Endothelial cell of umbilical vein (primary cell): ENCODE results near the gene ATP8A2. TPM values are rescaled to one million over a fixed set of nuclear protein-coding genes. Genes with fewer than 3 reads are reported as not detected.

Experiments used
- BruUV-seq: library from RNA; stranded (reverse); fragments of 400-500 nt; replicated peaks from 2 replicates; lab custom pipeline; 2021; lab: Mats Ljungman, UMichigan
- CTCF ChIA-PET: fragments of 300-600, 350-600 bp; sonication (Branson Sonifier 250); formaldehyde crosslinking; loops from one replicate; lab custom pipeline; 2021; ENCODE audit warnings: antibody characterized with exemption, inconsistent platforms; lab: Charles Lee
- POLR2A ChIA-PET: fragments of 300-600, 350-600 bp; sonication (Branson Sonifier 250); formaldehyde crosslinking; loops from one replicate; lab custom pipeline; 2021; ENCODE audit warnings: antibody characterized with exemption, inconsistent platforms; lab: Charles Lee
- DNase-seq: peaks from one replicate; pipeline ENCODE4 v3.0.0-alpha.2; 2011; ENCODE audit warnings: low read depth, low spot score
- FAIRE-seq: peaks from 2 replicates; lab custom pipeline; 2011; peaks lifted over from hg19 to GRCh38; lab: Jason Lieb, UNC
- H2AFZ ChIP-seq: 2 replicates; pipeline ENCODE4 v1.6.0; 2012; ENCODE audit warnings: low read depth, low read length, control low read depth, inconsistent platforms
- H3K27ac ChIP-seq: 2 replicates; pipeline ENCODE4 v1.5.1; 2011; ENCODE audit warnings: low read depth, mild to moderate bottlenecking, control low read depth, low read length, moderate library complexity; ENCODE audit not compliant: insufficient read depth
- H3K27me3 ChIP-seq, 2 experiments: 2 replicates each; pipeline versions ENCODE4 v1.6.0 to v1.6.1; 2011; ENCODE audit warnings: low read length in 2 of 2, mixed read lengths in 1 of 2; ENCODE audit not compliant: control insufficient read depth in 2 of 2, insufficient read depth in 2 of 2
- H3K36me3 ChIP-seq, 2 experiments: 2 replicates in 1 of 2; 3 replicates in 1 of 2; pipeline ENCODE4 v1.5.1; 2011; ENCODE audit warnings: low read length in 2 of 2, mild to moderate bottlenecking in 1 of 2, moderate library complexity in 1 of 2; ENCODE audit not compliant: control insufficient read depth in 2 of 2, insufficient read depth in 2 of 2; ENCODE audit errors: extremely low read depth in 1 of 2
- H3K4me1 ChIP-seq: 3 replicates; pipeline ENCODE4 v1.5.1; 2011; ENCODE audit warnings: mild to moderate bottlenecking, low read length; ENCODE audit not compliant: control insufficient read depth, insufficient read depth; ENCODE audit errors: extremely low read depth
- H3K4me2 ChIP-seq: 2 replicates; pipeline ENCODE4 v1.6.1; 2011; ENCODE audit warnings: low read length, control low read depth, mixed read lengths; ENCODE audit not compliant: insufficient read depth
- H3K4me3 ChIP-seq, 3 experiments: fragments of 200-600 bp in 1 of 3; sonication (generic), shearing (Covaris generic) in 1 of 3; replicated peaks in 1 of 3; 2 replicates each; pipeline ENCODE4 v1.5.1; 2011 to 2016; ENCODE audit warnings: control low read depth in 3 of 3, low read length in 3 of 3, mild to moderate bottlenecking in 2 of 3, inconsistent platforms in 1 of 3, low read depth in 1 of 3, moderate library complexity in 1 of 3; ENCODE audit not compliant: insufficient read depth in 1 of 3
- H3K79me2 ChIP-seq: 2 replicates; pipeline ENCODE4 v1.6.0; 2012; ENCODE audit warnings: low read length, inconsistent platforms; ENCODE audit not compliant: control insufficient read depth, insufficient read depth
- H3K9ac ChIP-seq: replicated peaks from 2 replicates; pipeline ENCODE3; 2011; ENCODE audit warnings: low read length, control low read depth; ENCODE audit not compliant: insufficient read depth; ENCODE audit errors: extremely low read depth
- H3K9me1 ChIP-seq: replicated peaks from 3 replicates; pipeline ENCODE4 v1.6.0; 2011; ENCODE audit warnings: mild to moderate bottlenecking, low read length; ENCODE audit not compliant: control insufficient read depth, insufficient read depth; ENCODE audit errors: extremely low read depth
- H3K9me3 ChIP-seq: replicated peaks from 2 replicates; pipeline ENCODE4 v1.5.1; 2012; ENCODE audit warnings: low read length, inconsistent platforms; ENCODE audit not compliant: control insufficient read depth, insufficient read depth
- H4K20me1 ChIP-seq: replicated peaks from 2 replicates; pipeline ENCODE3; 2011; ENCODE audit warnings: mild to moderate bottlenecking, low read length; ENCODE audit not compliant: control insufficient read depth, insufficient read depth; ENCODE audit errors: extremely low read depth
- CTCF ChIP-seq, 2 donors: IDR thresholded peaks; 1 replicate in 1 of 2; 2 replicates in 1 of 2; pipeline ENCODE4 v1.5.1; 2011; ENCODE audit warnings: low read length in 2 of 2, mild to moderate bottlenecking in 2 of 2, moderate library complexity in 2 of 2, control low read depth in 1 of 2, inconsistent platforms in 1 of 2, low read depth in 1 of 2; ENCODE audit not compliant: insufficient read depth in 1 of 2; ENCODE audit errors: extremely low read depth in 1 of 2
- MAX ChIP-seq: IDR thresholded peaks from 2 replicates; pipeline ENCODE4 v1.6.1; 2011; ENCODE audit not compliant: insufficient read depth, insufficient read length
- MYC ChIP-seq: IDR thresholded peaks from one replicate; pipeline ENCODE4 v1.6.1; 2011; ENCODE audit warnings: mild to moderate bottlenecking, low read depth, low read length
- POLR2A ChIP-seq: IDR thresholded peaks from 2 replicates; pipeline ENCODE4 v1.6.1; 2012; ENCODE audit warnings: low read depth, mild to moderate bottlenecking, control low read depth, low read length
- dilution Hi-C: fragments of 300-500 bp; cut with MboI; formaldehyde crosslinking; loops from one replicate; pipeline ENCODE4 v1.15.0; 2019; ENCODE audit warnings: low sequenced_read_pairs; ENCODE audit not compliant: extremely low pct_ligation_motif_present
- intact Hi-C: fragments of 100-400 bp; cut with micrococcal nuclease; formaldehyde crosslinking; loops from one replicate; pipeline ENCODE4 v1.10.0; 2022
- polyA plus RNA-seq, 4 experiments: library from polyadenylated mRNA; depleted of rRNA in 3 of 4; stranded (reverse) in 3 of 4; unstranded in 1 of 4; fragments of >200 nt; gene quantifications; 2 replicates each; pipeline versions ENCODE4 v1.2.1 to v1.2.3, GENCODE V29; 2011 to 2012; ENCODE audit warnings: missing spikeins in 1 of 4
- total RNA-seq: library from RNA; stranded (reverse); gene quantifications from 2 replicates; pipeline ENCODE4 v1.2.3, GENCODE V29; 2021

Gene ATP8A2
- total and polyA plus RNA-seq, 2 donors (not counting 3 experiments of a cell fraction or from before 2014, with no cell fraction given): 0.11 to 0.49 TPM

- DNase-seq (peak; percentile 38), FAIRE-seq (no peak)
- Histone ChIP-seq H3K4me3 (no peak overlapping the region), H3K4me2 (no peak overlapping the region), H4K20me1 (no peaks in the 10 kb centered on the region), H3K27ac (no peak overlapping the region), H3K9me3 (no peaks in the 10 kb centered on the region), H2AFZ (no peak overlapping the region), H3K27me3 (peaks cover 0 to 5% of the 10 kb centered on the region in 2 experiments), H3K4me1 (peaks cover 19% of the 10 kb centered on the region), H3K36me3 (no peaks in the 10 kb centered on the region), H3K9me1 (no peaks in the 10 kb centered on the region), H3K9ac (no peak overlapping the region), H3K79me2 (no peaks in the 10 kb centered on the region)
- BruUV-seq: no TSS peak
- TF ChIP-seq POLR2A (no peak), CTCF (IDR thresholded peaks at IDR 0.05; ENCODE audit: extremely low read depth in 1 of 2, insufficient read depth in 1 of 2, low read depth in 1 of 2, low read length in 2 of 2) (no peak), MYC (no peak)
- ChIA-PET CTCF (interaction anchor here (0.7 to 1.4 kb wide), 4 partner anchors 11 to 100 kb away, joined by 3 to 5 read pairs (median 3); no protein-coding TSS in a partner anchor), POLR2A (no interaction called here)
- dilution Hi-C loops (no loop called here), intact Hi-C loops (loop anchor here (10.0 kb wide), 1 partner anchor 129 kb away; no protein-coding TSS in a partner anchor)
These were observed 591.9 kb downstream of the ATP8A2 start for GRCh38 chr13:25963674-25964073.

DNA sequence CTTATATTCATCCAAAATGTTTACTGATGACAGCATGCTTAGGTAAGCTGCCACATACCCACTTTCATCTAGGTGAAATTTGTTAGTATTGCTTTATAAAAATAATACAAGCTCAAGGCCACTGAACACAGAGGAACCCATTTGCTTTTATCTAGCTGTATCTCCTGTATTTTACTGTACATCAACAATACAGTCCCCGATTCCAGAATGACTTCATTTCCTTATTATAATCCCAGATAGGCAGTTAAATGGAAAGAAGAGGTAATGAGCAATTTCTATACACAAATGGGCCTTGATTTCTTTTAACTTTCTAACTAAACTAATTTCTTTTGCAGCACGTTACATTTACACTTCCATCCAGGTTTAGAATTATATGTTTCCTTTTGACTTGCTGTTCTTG lies 593.8 kb downstream of the ATP8A2 start:
- H3K9me3 ChIP-seq: no peaks in the 10 kb centered on the region
- ChIA-PET CTCF (interaction anchor here (1.0 to 2.1 kb wide), 2 partner anchors 11 to 96 kb away, joined by 3 to 5 read pairs; no protein-coding TSS in a partner anchor), POLR2A (no interaction called here)
- no TSS peak for BruUV-seq
- intact Hi-C loops: loop anchor here (10.0 kb wide), 1 partner anchor 131 kb away; no protein-coding TSS in a partner anchor
- peak; percentile 67 for FAIRE-seq
- peaks cover 19% of the 10 kb centered on the region for H3K4me1 ChIP-seq
- dilution Hi-C loops: no loop called here
- TF ChIP-seq MAX: no peak
- peak; percentile 70 for DNase-seq
- H3K27me3 ChIP-seq: no peaks in the 10 kb centered on the region
- H3K4me3 ChIP-seq: no peak overlapping the region
- H3K36me3 ChIP-seq: no peaks in the 10 kb centered on the region
- H3K27ac ChIP-seq: no peak overlapping the region
- H3K79me2 ChIP-seq: no peaks in the 10 kb centered on the region
- H3K9me1 ChIP-seq: no peaks in the 10 kb centered on the region
- H3K4me2 ChIP-seq: peak overlapping the region; percentile 20
- no peak overlapping the region for H3K9ac ChIP-seq
- no peaks in the 10 kb centered on the region for H4K20me1 ChIP-seq
- H2AFZ ChIP-seq: no peak overlapping the region
